Peyer's patch (tissue), 4 donors: ENCODE data around the gene CDH4. TPM values are rescaled to one million over a fixed set of nuclear protein-coding genes. Genes with fewer than 3 reads are reported as not detected.

Experiments used
- DNase-seq, 3 donors: peaks; one replicate each; pipeline ENCODE4 v3.0.0-alpha.2; 2017 to 2019
- H3K27ac ChIP-seq, 4 donors: fragments of 200-600 bp; sonication (generic); one replicate each; pipeline ENCODE4 v1.5.1; 2016 to 2019
- H3K27me3 ChIP-seq, 2 donors: fragments of 200-600 bp; sonication (generic); one replicate each; pipeline ENCODE4 v1.5.1; 2019
- H3K36me3 ChIP-seq, 3 donors: fragments of 200-600 bp; sonication (generic); one replicate each; pipeline ENCODE4 v1.5.1; 2016 to 2019
- H3K4me1 ChIP-seq, 4 donors: fragments of 200-600 bp; sonication (generic); one replicate each; pipeline ENCODE4 v1.5.1; 2016 to 2019
- H3K4me3 ChIP-seq, 4 donors: fragments of 200-600 bp; sonication (generic); 1 replicate in 3 of 4; 2 replicates in 1 of 4; pipeline ENCODE4 v1.5.1; 2016 to 2019; ENCODE audit warnings: mild to moderate bottlenecking in 1 of 4
- H3K9me3 ChIP-seq, 4 donors: fragments of 200-600 bp; sonication (generic); one replicate each; pipeline ENCODE4 v1.5.1; 2016 to 2019; ENCODE audit warnings: mild to moderate bottlenecking in 1 of 4
- CTCF ChIP-seq, 6 experiments: fragments of 450-650 bp in 4 of 6; fragments of 200-600 bp in 2 of 6; sonication (generic) in 1 of 6; IDR thresholded peaks; one replicate each; pipeline ENCODE4 v1.5.1; 2017 to 2019; ENCODE audit warnings: antibody characterized with exemption in 6 of 6, mild to moderate bottlenecking in 3 of 6, moderate library complexity in 1 of 6
- POLR2A ChIP-seq, 2 donors: fragments of 450-650 bp; IDR thresholded peaks; one replicate each; pipeline ENCODE4 v1.5.1; 2017; ENCODE audit warnings: antibody characterized with exemption in 2 of 2, mild to moderate bottlenecking in 2 of 2, moderate library complexity in 2 of 2
- total RNA-seq, 4 donors: library from RNA; depleted of rRNA; stranded (reverse); fragments of >200 nt; gene quantifications; one replicate each; pipeline ENCODE4 v1.1.0, GENCODE V29; 2016

The CDH4 gene
- total RNA-seq, 4 donors from 2014 or later = 0.27 TPM; not detected in 3

- peaks cover 0 to 3% of the 10 kb centered on the region in 2 donors for H3K27me3 ChIP-seq
Measured at GRCh38 chr20:61447952-61448351, 195.9 kb downstream of the CDH4 start.

GRCh38 chr20:61448386-61448785, 196.3 kb downstream of the CDH4 start:
- Histone ChIP-seq H3K36me3 (no peaks in the 10 kb centered on the region), H3K4me1 (no peaks in the 10 kb centered on the region)

More at GRCh38 chr20:61447952-61448351, 195.9 kb downstream of the CDH4 start:
- Histone ChIP-seq H3K9me3 (no peaks in the 10 kb centered on the region), H3K27ac (no peak overlapping the region), H3K4me3 (no peak overlapping the region), H3K36me3 (no peaks in the 10 kb centered on the region), H3K4me1 (no peaks in the 10 kb centered on the region)
- TF ChIP-seq POLR2A (IDR thresholded peaks at IDR 0.05) = no peak
- TF ChIP-seq CTCF (IDR thresholded peaks at IDR 0.05) = no peak
- DNase-seq = no peak

GRCh38 chr20:61449057-61449609, 197.1 kb downstream of the CDH4 start:
- H3K27me3 ChIP-seq = peaks cover 0 to 3% of the 10 kb centered on the region in 2 donors
- H3K36me3 ChIP-seq = no peaks in the 10 kb centered on the region
- H3K9me3 ChIP-seq = no peaks in the 10 kb centered on the region
- no peak for DNase-seq
- no peak for TF ChIP-seq POLR2A (IDR thresholded peaks at IDR 0.05)
- TF ChIP-seq CTCF (IDR thresholded peaks at IDR 0.05) = no peak
- no peak overlapping the region for H3K4me3 ChIP-seq
- H3K27ac ChIP-seq = no peak overlapping the region
- no peaks in the 10 kb centered on the region for H3K4me1 ChIP-seq

More at GRCh38 chr20:61448386-61448785, 196.3 kb downstream of the CDH4 start:
- H3K27me3 ChIP-seq = peaks cover 0 to 3% of the 10 kb centered on the region in 2 donors
- TF ChIP-seq POLR2A (IDR thresholded peaks at IDR 0.05) (no peak), CTCF (IDR thresholded peaks at IDR 0.05) (no peak)
- no peak overlapping the region for H3K27ac ChIP-seq
- DNase-seq = no peak
- no peaks in the 10 kb centered on the region for H3K9me3 ChIP-seq
- H3K4me3 ChIP-seq = no peak overlapping the region

- H3K4me3 ChIP-seq = no peak overlapping the region
- H3K27me3 ChIP-seq = peaks cover 0 to 3% of the 10 kb centered on the region in 2 donors
- H3K27ac ChIP-seq = no peak overlapping the region
- H3K9me3 ChIP-seq = no peaks in the 10 kb centered on the region
- no peaks in the 10 kb centered on the region for H3K4me1 ChIP-seq
- no peak for DNase-seq
- no peak for TF ChIP-seq CTCF (IDR thresholded peaks at IDR 0.05)
- H3K36me3 ChIP-seq = no peaks in the 10 kb centered on the region
Measured at GRCh38 chr20:61449916-61450315, 197.9 kb downstream of the CDH4 start.

- Histone ChIP-seq H3K4me3 (no peak overlapping the region), H3K4me1 (no peaks in the 10 kb centered on the region), H3K9me3 (no peaks in the 10 kb centered on the region), H3K36me3 (no peaks in the 10 kb centered on the region), H3K27ac (no peak overlapping the region), H3K27me3 (peaks cover 0 to 3% of the 10 kb centered on the region in 2 donors)
- TF ChIP-seq POLR2A (IDR thresholded peaks at IDR 0.05) (no peak), CTCF (IDR thresholded peaks at IDR 0.05) (no peak)
- no peak for DNase-seq
Measured at GRCh38 chr20:61450549-61450948, 198.5 kb downstream of the CDH4 start.

GRCh38 chr20:61451009-61451408, 198.9 kb downstream of the CDH4 start:
- Histone ChIP-seq H3K9me3 (no peaks in the 10 kb centered on the region), H3K27me3 (peaks cover 0 to 3% of the 10 kb centered on the region in 2 donors), H3K4me1 (no peaks in the 10 kb centered on the region), H3K27ac (no peak overlapping the region), H3K36me3 (no peaks in the 10 kb centered on the region), H3K4me3 (no peak overlapping the region)
- DNase-seq = no peak
- TF ChIP-seq CTCF (IDR thresholded peaks at IDR 0.05) = no peak
- TF ChIP-seq POLR2A (IDR thresholded peaks at IDR 0.05) = no peak
